Osteocyte (in vitro differentiated cells): Measurements from ENCODE around the gene PLEKHO1. TPM values are rescaled to one million over a fixed set of nuclear protein-coding genes. Genes with fewer than 3 reads are reported as not detected.
"Not testable (repeated sequence)": the region's sequence is repeated elsewhere in the genome, so short reads cannot be mapped to it uniquely, and the experiment has no call there.

Source experiments
- DNase-seq: peaks from one replicate; pipeline ENCODE4 v3.0.0; 2021; ENCODE audit warnings: mixed read lengths; ENCODE audit not compliant: unreplicated experiment; ENCODE audit errors: extremely low spot score
- H3K27ac Mint-ChIP-seq: one replicate; pipeline ENCODE4 v1.8.0; 2021; ENCODE audit warnings: mild to moderate bottlenecking, mixed read lengths; ENCODE audit not compliant: unreplicated experiment
- H3K27me3 Mint-ChIP-seq: one replicate; pipeline ENCODE4 v1.8.0; 2021; ENCODE audit warnings: mixed read lengths; ENCODE audit not compliant: unreplicated experiment
- H3K36me3 Mint-ChIP-seq: one replicate; pipeline ENCODE4 v1.8.0; 2021; ENCODE audit warnings: mixed read lengths; ENCODE audit not compliant: unreplicated experiment
- H3K4me1 Mint-ChIP-seq: one replicate; pipeline ENCODE4 v1.8.0; 2021; ENCODE audit warnings: mixed read lengths; ENCODE audit not compliant: unreplicated experiment
- H3K4me3 Mint-ChIP-seq: one replicate; pipeline ENCODE4 v1.8.0; 2021; ENCODE audit warnings: mild to moderate bottlenecking, moderate library complexity, mixed read lengths; ENCODE audit not compliant: unreplicated experiment
- H3K9me3 Mint-ChIP-seq: one replicate; pipeline ENCODE4 v1.8.0; 2021; ENCODE audit warnings: mixed read lengths; ENCODE audit not compliant: unreplicated experiment
- total RNA-seq: library from RNA; stranded (reverse); gene quantifications from 2 replicates; pipeline ENCODE4 v1.2.1, GENCODE V29; 2021
- TF ChIP-seq, protein P1 (sequence below): fragments of 200-600 bp; sonication (generic); IDR thresholded peaks from 2 replicates; pipeline ENCODE4 v1.5.0; 2021; ENCODE audit warnings: antibody characterized with exemption, mild to moderate bottlenecking, moderate library complexity

Gene PLEKHO1
- total RNA-seq, 1 donor from 2014 or later, result 52.2 TPM

DNA sequence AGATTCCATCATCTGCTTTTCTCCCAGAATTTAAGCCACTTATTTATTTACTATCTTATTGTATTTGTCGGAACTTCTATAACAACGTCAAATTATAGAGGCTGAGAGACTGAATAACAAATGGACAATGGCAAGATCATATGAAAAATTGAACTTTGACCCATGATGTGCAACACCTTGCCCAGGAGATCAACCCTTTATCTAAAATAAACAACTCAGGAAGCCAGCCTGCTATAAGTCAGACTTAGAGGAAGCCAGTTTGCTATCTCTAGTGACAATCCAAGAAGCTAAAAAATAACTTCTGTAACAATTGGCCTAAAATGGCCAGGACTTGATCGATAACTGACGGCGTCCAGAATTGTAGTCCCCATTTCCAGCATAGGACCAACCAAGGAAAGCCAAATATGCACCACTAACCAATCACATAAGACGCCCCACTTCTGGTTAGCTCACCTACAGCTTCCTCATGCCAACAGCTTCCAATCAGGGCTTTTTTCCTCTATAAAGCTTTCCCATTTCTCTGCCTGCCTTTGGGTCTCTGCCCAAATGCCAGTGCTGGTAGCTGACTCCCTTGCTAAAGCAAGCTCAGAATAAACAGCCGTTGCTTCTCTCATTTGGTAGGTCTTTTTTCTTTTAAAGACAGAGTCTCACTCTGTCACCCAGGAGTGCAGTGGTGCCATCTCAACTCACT is 57.7 kb downstream of the PLEKHO1 start:
- Mint-ChIP-seq H3K4me3 (no peak overlapping the region), H3K27ac (no peak overlapping the region), H3K27me3 (no peaks in the 10 kb centered on the region), H3K4me1 (no peaks in the 10 kb centered on the region), H3K36me3 (no peaks in the 10 kb centered on the region), H3K9me3 (no peaks in the 10 kb centered on the region)
- no peak for DNase-seq
- TF ChIP-seq, protein P1, sequence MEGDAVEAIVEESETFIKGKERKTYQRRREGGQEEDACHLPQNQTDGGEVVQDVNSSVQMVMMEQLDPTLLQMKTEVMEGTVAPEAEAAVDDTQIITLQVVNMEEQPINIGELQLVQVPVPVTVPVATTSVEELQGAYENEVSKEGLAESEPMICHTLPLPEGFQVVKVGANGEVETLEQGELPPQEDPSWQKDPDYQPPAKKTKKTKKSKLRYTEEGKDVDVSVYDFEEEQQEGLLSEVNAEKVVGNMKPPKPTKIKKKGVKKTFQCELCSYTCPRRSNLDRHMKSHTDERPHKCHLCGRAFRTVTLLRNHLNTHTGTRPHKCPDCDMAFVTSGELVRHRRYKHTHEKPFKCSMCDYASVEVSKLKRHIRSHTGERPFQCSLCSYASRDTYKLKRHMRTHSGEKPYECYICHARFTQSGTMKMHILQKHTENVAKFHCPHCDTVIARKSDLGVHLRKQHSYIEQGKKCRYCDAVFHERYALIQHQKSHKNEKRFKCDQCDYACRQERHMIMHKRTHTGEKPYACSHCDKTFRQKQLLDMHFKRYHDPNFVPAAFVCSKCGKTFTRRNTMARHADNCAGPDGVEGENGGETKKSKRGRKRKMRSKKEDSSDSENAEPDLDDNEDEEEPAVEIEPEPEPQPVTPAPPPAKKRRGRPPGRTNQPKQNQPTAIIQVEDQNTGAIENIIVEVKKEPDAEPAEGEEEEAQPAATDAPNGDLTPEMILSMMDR, result no peak

DNA sequence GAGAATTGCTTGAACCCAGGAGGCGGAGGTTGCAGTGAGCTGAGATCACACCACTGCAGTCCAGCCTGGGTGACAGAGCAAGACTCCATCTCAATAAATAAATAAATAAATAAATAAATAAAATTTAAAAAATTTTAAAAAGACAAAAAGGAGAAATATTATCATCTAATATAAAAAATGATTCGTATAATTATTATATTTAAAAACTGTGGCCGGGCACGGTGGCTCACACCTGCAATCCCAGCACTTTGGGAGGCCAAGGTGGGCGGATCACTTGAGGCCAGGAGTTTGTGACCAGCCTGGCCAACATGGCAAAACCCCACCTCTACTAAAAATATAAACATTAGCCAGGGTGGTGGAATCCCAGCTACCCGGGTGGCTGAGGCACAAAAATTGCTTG is 58.7 kb downstream of the PLEKHO1 start:
- H3K27ac Mint-ChIP-seq, H3K9me3 Mint-ChIP-seq, H3K4me1 Mint-ChIP-seq, H3K36me3 Mint-ChIP-seq, H3K27me3 Mint-ChIP-seq, H3K4me3 Mint-ChIP-seq: not testable (repeated sequence)
- peak; percentile 40 for DNase-seq

Other genes with a start within 250 kb of the PLEKHO1 start
- gene SV2A, start 232.1 kb upstream of the PLEKHO1 start, total RNA-seq, result 16.7 and 16.9 TPM in 2 replicates
- gene SF3B4, start 222.1 kb upstream of the PLEKHO1 start, total RNA-seq, result 68.1 and 71.9 TPM in 2 replicates
- gene MTMR11, start 213.0 kb upstream of the PLEKHO1 start, total RNA-seq, result 13.5 and 14.8 TPM in 2 replicates
- gene OTUD7B, start 139.2 kb upstream of the PLEKHO1 start, total RNA-seq, result 25.1 and 26.2 TPM in 2 replicates
- 37.0 and 43.6 TPM in 2 replicates for gene VPS45, start 82.1 kb upstream of the PLEKHO1 start, total RNA-seq
- 29.5 and 32.2 TPM in 2 replicates for gene ANP32E, start 86.2 kb downstream of the PLEKHO1 start, total RNA-seq
- gene CA14, start 107.9 kb downstream of the PLEKHO1 start, total RNA-seq, result not detected in 2 replicates
- 138 and 147 TPM in 2 replicates for gene APH1A, start 119.1 kb downstream of the PLEKHO1 start, total RNA-seq
- 49.9 and 55.6 TPM in 2 replicates for gene C1orf54, start 122.9 kb downstream of the PLEKHO1 start, total RNA-seq
- 3.4 and 5.3 TPM in 2 replicates for gene CIART, start 132.6 kb downstream of the PLEKHO1 start, total RNA-seq
- 76.0 and 81.5 TPM in 2 replicates for gene MRPS21, start 143.9 kb downstream of the PLEKHO1 start, total RNA-seq
- 55.0 and 55.2 TPM in 2 replicates for gene PRPF3, start 171.6 kb downstream of the PLEKHO1 start, total RNA-seq
- 29.9 and 31.7 TPM in 2 replicates for gene RPRD2, start 214.2 kb downstream of the PLEKHO1 start, total RNA-seq